GM06990 (cell line): ENCODE measurements around the gene SOBP.

ENCODE experiments used
- DNase-seq: peaks from one replicate; pipeline ENCODE4 v3.0.0-alpha.2; 2011; ENCODE audit not compliant: insufficient read length; ENCODE audit errors: extremely low read depth
- H3K27me3 ChIP-seq: replicated peaks from 2 replicates; pipeline ENCODE4 v1.6.0; 2011; ENCODE audit warnings: low read length; ENCODE audit not compliant: control insufficient read depth, insufficient read depth
- H3K36me3 ChIP-seq: 2 replicates; pipeline ENCODE4 v1.5.1; 2011; ENCODE audit warnings: low read length; ENCODE audit not compliant: control insufficient read depth, insufficient read depth
- H3K4me3 ChIP-seq: replicated peaks from 2 replicates; pipeline ENCODE4 v1.5.1; 2011; ENCODE audit warnings: low read depth, mild to moderate bottlenecking, control low read depth, low read length
- CTCF ChIP-seq: IDR thresholded peaks from 2 replicates; pipeline ENCODE4 v1.5.1; 2011; ENCODE audit warnings: low read length, control low read depth, mild to moderate bottlenecking, inconsistent platforms; ENCODE audit not compliant: insufficient read depth, poor library complexity, severe bottlenecking

Gene SOBP

DNA sequence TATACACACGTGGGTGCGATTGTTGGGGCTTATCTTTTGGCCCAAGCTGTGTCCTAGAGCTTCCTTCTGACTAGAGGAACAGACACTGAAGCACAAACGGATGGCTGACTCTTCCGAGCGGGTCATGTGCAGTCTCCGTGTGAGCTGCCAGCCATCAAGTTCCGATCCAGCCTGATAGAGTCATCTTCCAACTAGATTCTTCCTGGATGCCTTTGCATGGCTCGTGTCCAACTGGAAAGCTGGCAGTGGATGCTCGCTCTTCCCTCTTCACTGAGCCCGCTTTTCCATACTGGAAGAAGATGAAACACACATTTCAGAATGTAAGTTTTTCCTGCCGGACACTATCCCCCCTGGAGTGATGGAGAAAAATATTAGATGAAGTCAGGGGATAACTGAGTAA lies 186.1 kb downstream of the SOBP start:
- TF ChIP-seq CTCF: no peak
- no peak for DNase-seq

GRCh38 chr6:107677399-107677798 lies 187.5 kb downstream of the SOBP start:
- H3K36me3 ChIP-seq: no peaks in the 10 kb centered on the region
- DNase-seq: no peak
- TF ChIP-seq CTCF: no peak
- H3K4me3 ChIP-seq: no peak overlapping the region
- H3K27me3 ChIP-seq: 0 out of 2 replicates have a peak, but pooled peaks cover 1% of the 10 kb centered on the region

More for the DNA sequence above, 186.1 kb downstream of the SOBP start:
- H3K27me3 ChIP-seq: 0 out of 2 replicates have a peak, but pooled peaks cover 1% of the 10 kb centered on the region
- H3K4me3 ChIP-seq: no peak overlapping the region
- no peaks in the 10 kb centered on the region for H3K36me3 ChIP-seq

DNA sequence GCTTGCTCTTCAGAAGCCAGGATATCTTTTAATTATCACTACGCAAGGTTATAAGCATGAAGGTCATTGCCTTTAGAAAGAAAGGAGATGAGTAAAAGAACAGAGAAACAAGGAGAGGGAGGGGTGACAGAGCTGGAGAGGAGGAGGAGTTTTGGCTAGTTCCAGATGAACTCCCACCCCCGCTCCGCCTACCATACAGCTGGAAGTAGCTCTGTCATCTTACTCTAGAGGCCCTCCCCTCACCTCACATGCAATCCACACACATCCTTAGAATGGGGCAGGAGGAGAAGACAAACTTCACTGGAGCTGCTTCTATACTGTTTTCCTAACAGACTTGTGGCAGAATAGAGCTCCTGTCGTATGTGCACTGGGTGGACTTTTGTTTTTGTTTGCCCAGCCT lies 189.5 kb downstream of the SOBP start:
- H3K27me3 ChIP-seq: 0 out of 2 replicates have a peak, but pooled peaks cover 1% of the 10 kb centered on the region
- DNase-seq: no peak
- H3K36me3 ChIP-seq: no peaks in the 10 kb centered on the region
- no peak for TF ChIP-seq CTCF
- no peak overlapping the region for H3K4me3 ChIP-seq

- Histone ChIP-seq H3K27me3 (0 out of 2 replicates have a peak, but pooled peaks cover 1% of the 10 kb centered on the region), H3K36me3 (no peaks in the 10 kb centered on the region)
- TF ChIP-seq CTCF: no peak
Measured at GRCh38 chr6:107682721-107683120, 192.8 kb downstream of the SOBP start.

DNA sequence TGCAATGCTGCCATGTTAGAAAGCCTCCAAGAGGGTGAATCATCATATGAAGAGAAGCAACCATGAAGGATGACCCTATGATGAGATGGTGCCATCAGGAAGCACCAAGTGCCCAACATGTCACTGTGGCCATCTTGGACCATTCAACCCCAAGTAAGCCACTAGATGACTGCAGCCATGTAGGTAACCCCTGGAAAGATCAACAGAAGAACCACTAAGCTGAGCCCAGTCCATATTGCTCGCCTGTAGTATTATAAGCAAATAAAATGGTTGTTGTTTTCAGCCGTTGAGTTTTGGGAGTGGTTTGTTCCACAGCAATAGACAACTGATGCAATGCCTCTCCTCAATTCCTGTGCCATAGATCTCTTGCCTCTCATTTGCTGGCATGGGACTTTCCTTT lies 193.3 kb downstream of the SOBP start:
- Histone ChIP-seq H3K36me3 (no peaks in the 10 kb centered on the region), H3K27me3 (0 out of 2 replicates have a peak, but pooled peaks cover 1% of the 10 kb centered on the region), H3K4me3 (no peak overlapping the region)
- no peak for TF ChIP-seq CTCF
- DNase-seq: no peak

More at GRCh38 chr6:107682721-107683120, 192.8 kb downstream of the SOBP start:
- no peak for DNase-seq
- no peak overlapping the region for H3K4me3 ChIP-seq

- H3K27me3 ChIP-seq: 0 out of 2 replicates have a peak, but pooled peaks cover 1% of the 10 kb centered on the region
- DNase-seq: no peak
- no peak for TF ChIP-seq CTCF
Measured at GRCh38 chr6:107684996-107685395, 195.1 kb downstream of the SOBP start.

More at GRCh38 chr6:107684996-107685395, 195.1 kb downstream of the SOBP start:
- no peak overlapping the region for H3K4me3 ChIP-seq
- no peaks in the 10 kb centered on the region for H3K36me3 ChIP-seq
